Right lobe of liver (tissue), 6 donors: Measurements from ENCODE around the gene THY1. TPM values are rescaled to one million over a fixed set of nuclear protein-coding genes. Genes with fewer than 3 reads are reported as not detected.
"Not testable (repeated sequence)": the region's sequence is repeated elsewhere in the genome, so short reads cannot be mapped to it uniquely, and the experiment has no call there.

ENCODE experiments used
- ATAC-seq, 4 donors: fragments of 200-7000 bp; cut with Tn5 transposase; one replicate each; pipeline ENCODE4 v1.9.1; 2020; ENCODE audit warnings: mild to moderate bottlenecking in 4 of 4, moderate library complexity in 4 of 4
- DNase-seq, 3 donors: peaks; one replicate each; pipeline ENCODE4 v3.0.0-alpha.2; 2020
- H3K27ac ChIP-seq, 3 donors: fragments of 200-600 bp; one replicate each; pipeline ENCODE4 v1.8.0; 2022
- H3K27me3 ChIP-seq, 2 donors: fragments of 200-600 bp; one replicate each; pipeline ENCODE4 v1.8.0; 2022
- H3K36me3 ChIP-seq, 4 donors: fragments of 200-600 bp; sonication (generic) in 1 of 4; one replicate each; pipeline versions ENCODE4 v1.5.1 to v1.8.0; 2017 to 2022; ENCODE audit warnings: control low read depth in 1 of 4
- H3K4me1 ChIP-seq, 4 donors: fragments of 200-600 bp; sonication (generic) in 1 of 4; one replicate each; pipeline versions ENCODE4 v1.5.1 to v1.8.0; 2017 to 2022; ENCODE audit warnings: control low read depth in 1 of 4
- H3K4me3 ChIP-seq, 3 donors: fragments of 200-600 bp; one replicate each; pipeline ENCODE4 v1.8.0; 2022
- H3K9me3 ChIP-seq, 4 donors: fragments of 200-600 bp; sonication (generic) in 1 of 4; one replicate each; pipeline versions ENCODE4 v1.5.1 to v1.8.0; 2017 to 2022; ENCODE audit warnings: control low read depth in 1 of 4
- POLR2A ChIP-seq: fragments of 450-650 bp; IDR thresholded peaks from one replicate; pipeline ENCODE4 v1.6.1; 2017; ENCODE audit warnings: antibody characterized with exemption, mild to moderate bottlenecking
- WGBS: methylation state at CpG from one replicate; pipeline ENCODE4 v1.1.6; 2018; ENCODE audit warnings: low coverage, low lambda C conversion rate; ENCODE audit not compliant: insufficient coverage; ENCODE audit errors: missing lambda C conversion rate; 5-methylcytosine and 5-hydroxymethylcytosine counted together
- intact Hi-C, 2 donors: fragments of 100-400 bp; cut with DNase I; formaldehyde crosslinking; loops; one replicate each; pipeline versions ENCODE4 v1.11.2 to v1.14.1; 2022
- total RNA-seq, 6 experiments: library from RNA; depleted of rRNA in 2 of 6; stranded (reverse); fragments of >200 nt in 2 of 6; fragmentation: NEBNext Ultra II Directional in 3 of 6; extraction: Animal tissue kit (Norgen Biotek cat#: 25700) in 3 of 6; gene quantifications; one replicate each; pipeline versions ENCODE4 v1.1.0 to v1.2.4, GENCODE V29; 2016 to 2023
- TF ChIP-seq, protein P1 (sequence below), 4 donors: fragments of 200-600 bp in 3 of 4; fragments of 450-650 bp in 1 of 4; IDR thresholded peaks; one replicate each; pipeline versions ENCODE4 v1.5.1 to v1.8.0; 2016 to 2022; ENCODE audit warnings: antibody characterized with exemption in 4 of 4, mild to moderate bottlenecking in 2 of 4
- donor health status: DM: no; HTN: yes; CAD: no.
- donor health status: DM: no; HTN: no; CAD: no.
- donor health status: DM: no; HTN: no; CAD: no.
- donor health status: DM: no; HTN: yes; CAD: no.
- donor health status: DM: no; HTN: yes; CAD: no.

THY1 gene
- total RNA-seq, 6 experiments from 2014 or later = 0.13 to 5.3 (median 2.1) TPM

DNA sequence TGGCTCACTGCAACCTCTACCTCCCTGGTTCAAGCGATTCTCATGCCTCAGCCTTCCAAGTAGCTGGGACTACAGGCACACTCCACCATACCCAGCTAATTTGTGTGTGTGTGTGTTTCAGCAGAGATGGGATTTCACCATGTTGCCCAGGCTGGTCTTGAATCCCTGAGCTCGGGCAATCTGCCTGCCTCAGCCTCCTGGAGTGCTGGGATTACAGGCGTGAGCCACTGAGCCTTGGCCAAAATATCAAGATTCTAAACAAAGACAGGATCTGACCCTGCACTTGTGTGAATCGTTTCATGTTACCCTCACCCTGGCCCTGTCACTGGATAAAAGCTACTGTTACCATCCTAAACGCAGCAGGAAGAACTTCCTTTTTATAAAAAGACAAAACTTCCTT lies 15.6 kb upstream of the THY1 start:
- Histone ChIP-seq H3K27ac (no peak overlapping the region), H3K36me3 (no peaks in the 10 kb centered on the region), H3K4me1 (no peaks in the 10 kb centered on the region), H3K27me3 (no peaks in the 10 kb centered on the region), H3K9me3 (no peaks in the 10 kb centered on the region), H3K4me3 (no peak overlapping the region)
- no peak for TF ChIP-seq POLR2A
- TF ChIP-seq, protein P1, sequence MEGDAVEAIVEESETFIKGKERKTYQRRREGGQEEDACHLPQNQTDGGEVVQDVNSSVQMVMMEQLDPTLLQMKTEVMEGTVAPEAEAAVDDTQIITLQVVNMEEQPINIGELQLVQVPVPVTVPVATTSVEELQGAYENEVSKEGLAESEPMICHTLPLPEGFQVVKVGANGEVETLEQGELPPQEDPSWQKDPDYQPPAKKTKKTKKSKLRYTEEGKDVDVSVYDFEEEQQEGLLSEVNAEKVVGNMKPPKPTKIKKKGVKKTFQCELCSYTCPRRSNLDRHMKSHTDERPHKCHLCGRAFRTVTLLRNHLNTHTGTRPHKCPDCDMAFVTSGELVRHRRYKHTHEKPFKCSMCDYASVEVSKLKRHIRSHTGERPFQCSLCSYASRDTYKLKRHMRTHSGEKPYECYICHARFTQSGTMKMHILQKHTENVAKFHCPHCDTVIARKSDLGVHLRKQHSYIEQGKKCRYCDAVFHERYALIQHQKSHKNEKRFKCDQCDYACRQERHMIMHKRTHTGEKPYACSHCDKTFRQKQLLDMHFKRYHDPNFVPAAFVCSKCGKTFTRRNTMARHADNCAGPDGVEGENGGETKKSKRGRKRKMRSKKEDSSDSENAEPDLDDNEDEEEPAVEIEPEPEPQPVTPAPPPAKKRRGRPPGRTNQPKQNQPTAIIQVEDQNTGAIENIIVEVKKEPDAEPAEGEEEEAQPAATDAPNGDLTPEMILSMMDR (IDR thresholded peaks at IDR 0.05) = no peak
- WGBS = 37% methylated on average over 3 of the region's 5 CpGs
- ATAC-seq = peak in 1 of 4 donors; percentile 15
- intact Hi-C loops = no loop called here
- no peak for DNase-seq

DNA sequence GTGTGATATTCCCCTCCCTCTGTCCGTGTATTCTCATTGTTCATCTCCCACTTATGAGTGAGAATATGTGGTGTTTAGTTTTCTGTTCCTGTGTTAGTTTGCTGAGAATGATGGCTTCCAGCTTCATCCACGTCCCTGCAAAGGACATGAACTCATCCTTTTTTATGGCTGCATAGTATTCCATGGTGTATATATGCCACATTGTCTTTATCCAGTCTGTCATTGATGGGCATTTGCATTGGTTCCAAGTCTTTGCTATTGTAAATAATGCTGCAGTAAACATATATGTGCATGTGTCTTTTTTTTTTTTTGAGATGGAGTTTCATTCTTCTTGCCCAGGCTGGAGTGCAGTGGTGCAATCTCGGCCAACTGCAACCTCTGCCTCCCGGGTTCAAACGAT lies 14.5 kb upstream of the THY1 start:
- DNase-seq, H3K27me3 ChIP-seq, intact Hi-C loops, H3K4me1 ChIP-seq, H3K4me3 ChIP-seq, H3K36me3 ChIP-seq, H3K27ac ChIP-seq, ATAC-seq, H3K9me3 ChIP-seq: not testable (repeated sequence)
- WGBS = 75% methylated on average over 5 of the region's 5 CpGs

DNA sequence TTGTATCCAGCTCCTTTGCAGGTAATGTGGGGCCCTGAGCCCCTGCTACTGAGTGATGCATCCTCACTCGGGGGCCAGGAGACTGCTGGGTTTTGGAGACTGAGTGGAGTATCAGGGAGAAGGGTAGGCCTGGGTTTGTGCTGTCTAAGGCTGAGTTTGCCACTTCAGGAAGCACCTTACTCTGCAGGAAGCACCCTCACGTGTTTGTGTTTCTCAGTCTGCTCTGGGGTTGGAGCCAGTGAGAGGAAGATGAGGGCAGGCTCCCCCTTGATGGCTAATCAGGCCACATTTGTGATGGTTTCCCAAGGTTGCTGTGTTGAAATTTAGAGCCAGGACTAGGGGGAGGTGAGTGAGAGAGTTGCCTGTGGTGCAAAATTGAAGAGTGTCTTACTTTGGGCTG lies 13.7 kb upstream of the THY1 start:
- Histone ChIP-seq H3K27ac (no peak overlapping the region), H3K27me3 (no peaks in the 10 kb centered on the region), H3K4me3 (no peak overlapping the region), H3K9me3 (no peaks in the 10 kb centered on the region), H3K4me1 (no peaks in the 10 kb centered on the region), H3K36me3 (no peaks in the 10 kb centered on the region)
- TF ChIP-seq POLR2A = no peak
- TF ChIP-seq, protein P1 (IDR thresholded peaks at IDR 0.05) = no peak
- ATAC-seq = no peak
- intact Hi-C loops = no loop called here
- DNase-seq = no peak
- 40% methylated on average over 1 of the region's 2 CpGs for WGBS

DNA sequence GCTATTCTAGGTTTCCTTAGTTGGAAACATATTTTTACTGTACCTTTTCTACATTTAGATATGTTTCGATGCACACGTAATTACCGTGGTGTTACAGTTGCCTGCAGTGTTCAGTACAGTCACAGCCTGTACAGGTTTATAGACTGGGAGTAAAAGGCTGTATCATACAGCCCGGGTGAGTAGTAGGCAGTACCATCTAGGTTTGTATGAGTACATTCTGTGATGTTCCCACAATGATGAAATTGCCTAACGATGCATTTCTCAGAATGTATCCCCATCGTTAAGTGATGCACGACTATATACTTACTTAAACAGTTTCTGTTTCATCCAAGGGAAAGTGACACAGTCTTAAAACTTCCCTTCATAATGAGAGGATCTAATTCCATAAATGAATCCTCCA lies 13.1 kb upstream of the THY1 start:
- no peaks in the 10 kb centered on the region for H3K27me3 ChIP-seq
- H3K9me3 ChIP-seq = no peaks in the 10 kb centered on the region
- H3K36me3 ChIP-seq = no peaks in the 10 kb centered on the region
- H3K4me1 ChIP-seq = no peaks in the 10 kb centered on the region
- ATAC-seq (no peak), DNase-seq (no peak)
- TF ChIP-seq, protein P1 (IDR thresholded peaks at IDR 0.05) = no peak
- no peak for TF ChIP-seq POLR2A
- intact Hi-C loops = no loop called here
- H3K27ac ChIP-seq = no peak overlapping the region
- no peak overlapping the region for H3K4me3 ChIP-seq
- 82% methylated on average over 7 of the region's 7 CpGs for WGBS

DNA sequence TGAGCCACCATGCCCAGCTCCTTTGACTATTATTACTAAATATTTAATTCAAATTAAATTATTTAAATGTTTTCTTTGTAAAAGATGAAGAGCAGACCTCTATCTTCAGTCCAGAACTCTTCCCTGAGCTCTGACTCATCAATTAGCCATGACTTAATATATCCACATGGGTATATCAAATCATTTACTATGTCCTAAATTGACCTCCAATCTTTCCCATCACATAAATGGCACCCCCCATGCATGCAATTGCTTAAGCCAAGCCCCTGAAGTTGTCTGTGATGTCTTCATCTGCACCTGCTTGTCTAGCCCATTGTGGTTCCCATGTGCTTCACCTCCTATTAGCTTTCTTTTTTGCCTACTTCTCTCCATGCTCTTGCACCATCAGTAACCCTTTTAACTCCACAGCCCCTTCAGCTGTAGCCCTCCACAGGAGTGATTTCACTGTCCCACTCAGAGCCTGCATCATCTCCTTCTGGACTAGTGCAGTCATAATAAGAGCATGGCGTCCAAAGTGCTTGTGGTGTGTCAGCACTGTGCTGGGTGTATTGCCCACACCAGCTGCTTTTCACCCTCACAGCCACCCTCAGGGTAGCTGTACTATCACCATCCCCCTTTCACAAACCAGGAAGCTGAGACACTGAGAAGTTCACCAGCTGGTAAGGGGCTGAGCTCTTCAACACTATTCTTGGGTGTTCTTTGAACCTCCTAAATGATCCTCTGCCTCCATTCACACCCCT lies 11.8 kb upstream of the THY1 start:
- Histone ChIP-seq H3K4me3 (no peak overlapping the region), H3K9me3 (no peaks in the 10 kb centered on the region), H3K27ac (no peak overlapping the region), H3K36me3 (no peaks in the 10 kb centered on the region), H3K4me1 (no peaks in the 10 kb centered on the region), H3K27me3 (no peaks in the 10 kb centered on the region)
- WGBS = 83% methylated on average over 1 of the region's 1 CpG
- ATAC-seq (no peak), DNase-seq (no peak)
- TF ChIP-seq, protein P1 (IDR thresholded peaks at IDR 0.05) = no peak
- no peak for TF ChIP-seq POLR2A
- intact Hi-C loops = no loop called here
